ENCODE data around the gene ARHGEF2. TPM values are rescaled to one million over a fixed set of nuclear protein-coding genes. Genes with fewer than 3 reads are reported as not detected.
A peak's percentile ranks its signal among the peaks of the same experiment; 100 is the strongest.

The ARHGEF2 gene
- total and polyA plus RNA-seq, 7 donors, result 25.8 to 83.9 (median 42.8) TPM

- Histone ChIP-seq H3K27ac (peak overlapping the region in 3 of 4 donors; percentile 4 to 72 (median 10)), H3K4me3 (no peak overlapping the region), H3K36me3 (peaks cover 0 to 7% (median under 1%) of the 10 kb centered on the region in 4 donors), H3K27me3 (no peaks in the 10 kb centered on the region), H3K4me1 (peaks cover 0 to 97% (median 89%) of the 10 kb centered on the region in 4 donors), H3K9me3 (no peaks in the 10 kb centered on the region)
- intact Hi-C loops (cut with DNase I), result no loop called here
- 87 to 88% methylated on average over 9 of the region's 9 CpGs for WGBS, 2 donors
- TF ChIP-seq POLR2A (IDR thresholded peaks at IDR 0.05), result no peak
- TF ChIP-seq EP300 (IDR thresholded peaks at IDR 0.05), result no peak
- no peak for TF ChIP-seq POLR2AphosphoS5 (IDR thresholded peaks at IDR 0.05)
- TF ChIP-seq CTCF (IDR thresholded peaks at IDR 0.05), result no peak
- DNase-seq, result no peak
Measured at GRCh38 chr1:155971910-155972809, 6.2 kb downstream of the ARHGEF2 start.

GRCh38 chr1:155970531-155971167 lies 7.7 kb downstream of the ARHGEF2 start:
- Histone ChIP-seq H3K27me3 (no peaks in the 10 kb centered on the region), H3K9me3 (no peaks in the 10 kb centered on the region), H3K4me3 (no peak overlapping the region), H3K36me3 (peaks cover 9 to 21% (median 14%) of the 10 kb centered on the region in 4 donors), H3K27ac (peak overlapping the region; percentile 41 to 72 (median 60)), H3K4me1 (peaks cover 0 to 90% (median 79%) of the 10 kb centered on the region in 4 donors)
- intact Hi-C loops (cut with DNase I), result no loop called here
- TF ChIP-seq CTCF (IDR thresholded peaks at IDR 0.05), result no peak
- TF ChIP-seq POLR2AphosphoS5 (IDR thresholded peaks at IDR 0.05), result peak in 1 of 4 donors; percentile 32
- TF ChIP-seq POLR2A (IDR thresholded peaks at IDR 0.05), result no peak
- TF ChIP-seq EP300 (IDR thresholded peaks at IDR 0.05), result no peak
- DNase-seq, result peak; percentile 87
- WGBS, 2 donors, result 35 to 72% methylated on average over 11 of the region's 11 CpGs

GRCh38 chr1:155969377-155969791 lies 9.0 kb downstream of the ARHGEF2 start:
- Histone ChIP-seq H3K4me3 (no peak overlapping the region), H3K27me3 (no peaks in the 10 kb centered on the region), H3K9me3 (no peaks in the 10 kb centered on the region), H3K27ac (peak overlapping the region; percentile 41 to 72 (median 60)), H3K36me3 (peaks cover 19 to 34% (median 25%) of the 10 kb centered on the region in 4 donors), H3K4me1 (peaks cover 0 to 78% (median 67%) of the 10 kb centered on the region in 4 donors)
- intact Hi-C loops (cut with DNase I), result no loop called here
- DNase-seq, result no peak
- 84 to 88% methylated on average over 9 of the region's 9 CpGs for WGBS, 2 donors
- TF ChIP-seq POLR2A (IDR thresholded peaks at IDR 0.05) (no peak), POLR2AphosphoS5 (IDR thresholded peaks at IDR 0.05) (no peak), EP300 (IDR thresholded peaks at IDR 0.05) (no peak), CTCF (IDR thresholded peaks at IDR 0.05) (no peak)

GRCh38 chr1:155968670-155969069 lies 9.7 kb downstream of the ARHGEF2 start:
- TF ChIP-seq POLR2A (IDR thresholded peaks at IDR 0.05) (no peak), POLR2AphosphoS5 (IDR thresholded peaks at IDR 0.05) (no peak)
- DNase-seq, result no peak
- no peaks in the 10 kb centered on the region for H3K9me3 ChIP-seq
- WGBS, 2 donors, result 60 to 82% methylated on average over 3 of the region's 3 CpGs
- H3K4me3 ChIP-seq, result no peak overlapping the region
- H3K4me1 ChIP-seq, result peaks cover 0 to 70% (median 60%) of the 10 kb centered on the region in 4 donors
- no peaks in the 10 kb centered on the region for H3K27me3 ChIP-seq
- peak overlapping the region; percentile 63 to 72 (median 64) for H3K27ac ChIP-seq
- intact Hi-C loops (cut with DNase I), result no loop called here
- H3K36me3 ChIP-seq, result peaks cover 22 to 41% (median 29%) of the 10 kb centered on the region in 4 donors

- intact Hi-C loops (cut with DNase I), result no loop called here
- 77 to 90% methylated on average over 7 of the region's 7 CpGs for WGBS, 2 donors
- H3K4me1 ChIP-seq, result peaks cover 0 to 66% (median 55%) of the 10 kb centered on the region in 4 donors
- peak overlapping the region; percentile 63 to 72 (median 64) for H3K27ac ChIP-seq
- no peaks in the 10 kb centered on the region for H3K9me3 ChIP-seq
- TF ChIP-seq POLR2AphosphoS5 (IDR thresholded peaks at IDR 0.05) (no peak), POLR2A (IDR thresholded peaks at IDR 0.05) (no peak), EP300 (IDR thresholded peaks at IDR 0.05) (no peak), CTCF (IDR thresholded peaks at IDR 0.05) (no peak)
- H3K27me3 ChIP-seq, result no peaks in the 10 kb centered on the region
- H3K36me3 ChIP-seq, result peaks cover 22 to 47% (median 34%) of the 10 kb centered on the region in 4 donors
- no peak for DNase-seq
- H3K4me3 ChIP-seq, result no peak overlapping the region
Measured at GRCh38 chr1:155968051-155968400, 10.3 kb downstream of the ARHGEF2 start.
